ENCODE results near the gene HM13. TPM values are rescaled to one million over a fixed set of nuclear protein-coding genes. Genes with fewer than 3 reads are reported as not detected.

Gene HM13
- total and polyA plus RNA-seq, 2 of the 4 experiments (the other 2 are of a cell fraction), result 53.2 to 203 TPM

GRCh38 chr20:31472395-31473330, 41.6 kb upstream of the HM13 start:
- ChIA-PET CTCF (interaction anchor here (1.4 kb wide), 1 partner anchor 30 kb away, joined by 4 read pairs; no protein-coding TSS in a partner anchor), POLR2A (ENCODE audit: unreplicated experiment) (no interaction called here)
- WGBS, 2 experiments (ENCODE audit: extremely low coverage in 2 of 2, insufficient read length in 1 of 2), result 14% methylated on average over 3 of the region's 8 CpGs; no CpG with 5 or more reads in 1 of the 2 experiments
- dilution Hi-C loops (cut with HindIII; ENCODE audit: low sequenced_read_pairs, unreplicated experiment) (no loop called here), intact Hi-C loops (cut with micrococcal nuclease) (no loop called here), in situ Hi-C loops (cut with MboI; ENCODE audit: low sequenced_read_pairs) (no loop called here)
- Histone ChIP-seq H4K8ac (ENCODE audit: low read depth in 2 of 2, low read length in 2 of 2) (no peak overlapping the region), H3K14ac (replicated peaks; ENCODE audit: low read depth, low read length) (no peak overlapping the region), H3K23ac (ENCODE audit: low read depth, low read length) (no peak overlapping the region), H2AK9ac (replicated peaks; ENCODE audit: low read depth, low read length, poor library complexity) (no peak overlapping the region), H4K91ac (ENCODE audit: insufficient read depth, low read depth, low read length) (no peak overlapping the region), H3K9me1 (ENCODE audit: insufficient read depth, low read length) (no peaks in the 10 kb centered on the region), H2BK15ac (ENCODE audit: low read depth, low read length) (no peak overlapping the region), H3K18ac (ENCODE audit: low read depth, low read length) (no peak overlapping the region), H3K27me3 (ENCODE audit: control insufficient read depth, insufficient read depth, low read length) (peaks cover 32% of the 10 kb centered on the region), H4K5ac (ENCODE audit: low read depth, low read length) (no peak overlapping the region), H3K79me1 (ENCODE audit: low read depth in 1 of 2, low read length in 2 of 2) (no peaks in the 10 kb centered on the region), H2BK20ac (ENCODE audit: low read depth, low read length) (no peak overlapping the region), H3K9me3 (ENCODE audit: control insufficient read depth, insufficient read depth, low read length) (no peaks in the 10 kb centered on the region), H4K20me1 (ENCODE audit: insufficient read depth, low read length) (no peaks in the 10 kb centered on the region), H3K4ac (ENCODE audit: low read depth, low read length) (no peak overlapping the region), H3K27ac (ENCODE audit: insufficient read depth, low read length) (no peak overlapping the region), H2AFZ (replicated peaks; ENCODE audit: low read length, poor library complexity) (no peak overlapping the region), H2AK5ac (ENCODE audit: low read depth, low read length) (no peak overlapping the region), H3K56ac (ENCODE audit: extremely low read depth, insufficient read depth, low read length) (no peak overlapping the region), H2BK120ac (ENCODE audit: low read depth, low read length) (no peak overlapping the region), H3K4me2 (ENCODE audit: low read depth, low read length) (no peak overlapping the region), H3K9ac (ENCODE audit: low read depth, low read length) (no peak overlapping the region), H3K36me3 (ENCODE audit: control insufficient read depth, insufficient read depth, low read length) (no peaks in the 10 kb centered on the region), H3K4me1 (ENCODE audit: control insufficient read depth, insufficient read depth, low read length) (no peaks in the 10 kb centered on the region), H2BK5ac (ENCODE audit: low read depth, low read length, poor library complexity, severe bottlenecking) (no peak overlapping the region), H3K4me3 (ENCODE audit: insufficient read depth, low read depth, low read length) (no peak overlapping the region)
- BruUV-seq (replicated peaks), result no TSS peak
- ATAC-seq (ENCODE audit: low read depth) (no peak), DNase-seq (no peak)
- TF ChIP-seq, protein P1, sequence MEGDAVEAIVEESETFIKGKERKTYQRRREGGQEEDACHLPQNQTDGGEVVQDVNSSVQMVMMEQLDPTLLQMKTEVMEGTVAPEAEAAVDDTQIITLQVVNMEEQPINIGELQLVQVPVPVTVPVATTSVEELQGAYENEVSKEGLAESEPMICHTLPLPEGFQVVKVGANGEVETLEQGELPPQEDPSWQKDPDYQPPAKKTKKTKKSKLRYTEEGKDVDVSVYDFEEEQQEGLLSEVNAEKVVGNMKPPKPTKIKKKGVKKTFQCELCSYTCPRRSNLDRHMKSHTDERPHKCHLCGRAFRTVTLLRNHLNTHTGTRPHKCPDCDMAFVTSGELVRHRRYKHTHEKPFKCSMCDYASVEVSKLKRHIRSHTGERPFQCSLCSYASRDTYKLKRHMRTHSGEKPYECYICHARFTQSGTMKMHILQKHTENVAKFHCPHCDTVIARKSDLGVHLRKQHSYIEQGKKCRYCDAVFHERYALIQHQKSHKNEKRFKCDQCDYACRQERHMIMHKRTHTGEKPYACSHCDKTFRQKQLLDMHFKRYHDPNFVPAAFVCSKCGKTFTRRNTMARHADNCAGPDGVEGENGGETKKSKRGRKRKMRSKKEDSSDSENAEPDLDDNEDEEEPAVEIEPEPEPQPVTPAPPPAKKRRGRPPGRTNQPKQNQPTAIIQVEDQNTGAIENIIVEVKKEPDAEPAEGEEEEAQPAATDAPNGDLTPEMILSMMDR (conservative IDR thresholded peaks at IDR 0.05; ENCODE audit: low read depth, low read length), result no peak
- TF ChIP-seq CHD1 (IDR thresholded peaks at IDR 0.05; ENCODE audit: low read depth, low read length), result no peak
- no peak for TF ChIP-seq RAD21 (IDR thresholded peaks at IDR 0.05; ENCODE audit: low read length)
- no peak for TF ChIP-seq MXI1 (IDR thresholded peaks at IDR 0.05; ENCODE audit: borderline replicate concordance, low read depth, low read length)
- TF ChIP-seq CEBPB (IDR thresholded peaks at IDR 0.05; ENCODE audit: low read depth, low read length), result no peak
- TF ChIP-seq MAFK (IDR thresholded peaks at IDR 0.05; ENCODE audit: low read depth, low read length), result no peak
- no peak for TF ChIP-seq MAZ (IDR thresholded peaks at IDR 0.05; ENCODE audit: borderline replicate concordance, low read depth, low read length)
- TF ChIP-seq RFX5 (IDR thresholded peaks at IDR 0.05; ENCODE audit: low read depth, low read length), result no peak
- TF ChIP-seq FOS (IDR thresholded peaks at IDR 0.05; ENCODE audit: low read depth, low read length), result no peak
- no peak for TF ChIP-seq USF2 (IDR thresholded peaks at IDR 0.05; ENCODE audit: low read depth, low read length)
- TF ChIP-seq RCOR1 (IDR thresholded peaks at IDR 0.05; ENCODE audit: insufficient replicate concordance, low read length), result no peak
- no peak for TF ChIP-seq ELK1 (IDR thresholded peaks at IDR 0.05; ENCODE audit: borderline replicate concordance, low read depth, low read length)
- TF ChIP-seq BHLHE40 (IDR thresholded peaks at IDR 0.05; ENCODE audit: low read depth, low read length), result no peak
- TF ChIP-seq SMC3 (IDR thresholded peaks at IDR 0.05; ENCODE audit: low read depth, low read length), result no peak

All from IMR-90 (cell line).